GM12872 (cell line): ENCODE data around the gene RNF2.

ENCODE experiments used
- CTCF ChIP-seq: IDR thresholded peaks from 3 replicates; pipeline ENCODE4 v1.5.1; 2011; ENCODE audit warnings: low read depth, mild to moderate bottlenecking, low read length, moderate library complexity; ENCODE audit not compliant: insufficient read depth

RNF2 gene

GRCh38 chr1:185105121-185105520, 59.8 kb downstream of the RNF2 start:
- TF ChIP-seq CTCF = no peak

- TF ChIP-seq CTCF = no peak
Measured at GRCh38 chr1:185108321-185108720, 63.0 kb downstream of the RNF2 start.

- TF ChIP-seq CTCF = no peak
Measured at GRCh38 chr1:185110145-185110544, 64.8 kb downstream of the RNF2 start.

- TF ChIP-seq CTCF = no peak
Measured at GRCh38 chr1:185111873-185112272, 66.5 kb downstream of the RNF2 start.

GRCh38 chr1:185112356-185112755, 67.0 kb downstream of the RNF2 start:
- TF ChIP-seq CTCF = no peak

GRCh38 chr1:185129708-185130107, 84.3 kb downstream of the RNF2 start:
- no peak for TF ChIP-seq CTCF

- no peak for TF ChIP-seq CTCF
Measured at GRCh38 chr1:185132534-185132933, 87.2 kb downstream of the RNF2 start.
